ENCODE measurements around the gene C11orf65.

Gene C11orf65

GRCh38 chr11:108467091-108467823 is at the start of gene C11orf65:
Gene C11orf65, minus strand, starts transcription at chr11:108467529. Its CDS starts 5,970 bp downstream, at chr11:108461559.
- peak; percentile 88 to 93 for DNase-seq

GRCh38 chr11:108516125-108516524 is 48.8 kb upstream of the C11orf65 start:
- DNase-seq = no peak

GRCh38 chr11:108512708-108513107 is 45.4 kb upstream of the C11orf65 start:
- no peak for DNase-seq

- no peak for DNase-seq
Observed at GRCh38 chr11:108511851-108512474, 44.6 kb upstream of the C11orf65 start.

- no peak for DNase-seq
Observed at GRCh38 chr11:108508653-108509593, 41.6 kb upstream of the C11orf65 start.

- no peak for DNase-seq
Observed at GRCh38 chr11:108501396-108501795, 34.1 kb upstream of the C11orf65 start.

- no peak for DNase-seq
Observed at GRCh38 chr11:108500721-108501120, 33.4 kb upstream of the C11orf65 start.

GRCh38 chr11:108500169-108500568 is 32.8 kb upstream of the C11orf65 start:
- no peak for DNase-seq

GRCh38 chr11:108498816-108499408 is 31.6 kb upstream of the C11orf65 start:
- no peak for DNase-seq

GRCh38 chr11:108498046-108498815 is 30.9 kb upstream of the C11orf65 start, which contains the start of gene POGLUT3:
Gene POGLUT3, minus strand, starts transcription at chr11:108498384. Its CDS starts 18 bp downstream, at chr11:108498366.
- DNase-seq = peak; percentile 12 to 33

- peak; percentile 48 to 73 for DNase-seq
Observed at GRCh38 chr11:108497317-108498045, 30.2 kb upstream of the C11orf65 start.

GRCh38 chr11:108496643-108497256 is 29.4 kb upstream of the C11orf65 start:
- no peak for DNase-seq

- DNase-seq = no peak
Observed at GRCh38 chr11:108495326-108495725, 28.0 kb upstream of the C11orf65 start.

GRCh38 chr11:108494182-108494581 is 26.9 kb upstream of the C11orf65 start:
- no peak for DNase-seq

- DNase-seq = no peak
Observed at GRCh38 chr11:108491936-108492335, 24.6 kb upstream of the C11orf65 start.

- DNase-seq = no peak
Observed at GRCh38 chr11:108486828-108487227, 19.5 kb upstream of the C11orf65 start.

- no peak for DNase-seq
Observed at GRCh38 chr11:108486331-108486730, 19.0 kb upstream of the C11orf65 start.

GRCh38 chr11:108483163-108483562 is 15.8 kb upstream of the C11orf65 start:
- no peak for DNase-seq

- DNase-seq = no peak
Observed at GRCh38 chr11:108474664-108475463, 7.5 kb upstream of the C11orf65 start.

- no peak for DNase-seq
Observed at GRCh38 chr11:108472681-108473080, 5.4 kb upstream of the C11orf65 start.

Data from stimulated activated CD4-positive, alpha-beta T cell treated with anti-CD3 and anti-CD28 coated beads, Interleukin-4, amount 100 ng/mL, for 4 hours (primary cell).